IMR-90 (cell line): ENCODE data around the gene SEMG1. TPM values are rescaled to one million over a fixed set of nuclear protein-coding genes. Genes with fewer than 3 reads are reported as not detected.

Source experiments
- ATAC-seq: fragments of 200-7000 bp; cut with Tn5 transposase; 2 replicates; pipeline ENCODE4 v1.9.1; 2020; ENCODE audit warnings: low read depth, mild to moderate bottlenecking, moderate library complexity
- BruUV-seq: library from RNA; stranded (reverse); fragments of 400-500 nt; replicated peaks from 2 replicates; lab custom pipeline; 2021; lab: Mats Ljungman, UMichigan
- CTCF ChIA-PET: fragments of 300-600 bp; formaldehyde crosslinking; extraction: SDS; loops from one replicate; lab custom pipeline; 2021; ENCODE audit warnings: antibody characterized with exemption; lab: Yijun Ruan, JAX
- POLR2A ChIA-PET: fragments of 300-600 bp; sonication (Branson Sonifier 250); formaldehyde crosslinking; loops from one replicate; lab custom pipeline; 2022; ENCODE audit warnings: antibody characterized with exemption; ENCODE audit not compliant: unreplicated experiment; lab: Charles Lee
- DNase-seq: peaks from one replicate; pipeline ENCODE4 v3.0.0; 2013
- H2AFZ ChIP-seq: replicated peaks from 2 replicates; pipeline ENCODE3; 2013; ENCODE audit warnings: low read length, mild to moderate bottlenecking; ENCODE audit not compliant: poor library complexity
- H2AK5ac ChIP-seq: 2 replicates; pipeline ENCODE4 v1.6.1; 2013; ENCODE audit warnings: low read depth, low read length, inconsistent platforms
- H2AK9ac ChIP-seq: replicated peaks from 2 replicates; pipeline ENCODE3; 2013; ENCODE audit warnings: mild to moderate bottlenecking, low read depth, low read length, moderate library complexity; ENCODE audit not compliant: poor library complexity
- H2BK120ac ChIP-seq: 2 replicates; pipeline ENCODE4 v1.6.1; 2013; ENCODE audit warnings: low read depth, low read length, inconsistent platforms
- H2BK15ac ChIP-seq: 3 replicates; pipeline ENCODE4 v1.6.1; 2013; ENCODE audit warnings: low read depth, low read length, inconsistent platforms
- H2BK20ac ChIP-seq: 2 replicates; pipeline ENCODE4 v1.6.1; 2013; ENCODE audit warnings: low read depth, mild to moderate bottlenecking, inconsistent platforms, low read length, moderate library complexity
- H2BK5ac ChIP-seq: 2 replicates; pipeline ENCODE4 v1.6.1; 2013; ENCODE audit warnings: mild to moderate bottlenecking, low read depth, low read length, inconsistent platforms; ENCODE audit not compliant: poor library complexity, severe bottlenecking
- H3K14ac ChIP-seq: replicated peaks from 2 replicates; pipeline ENCODE4 v1.6.1; 2013; ENCODE audit warnings: low read depth, low read length, inconsistent platforms
- H3K18ac ChIP-seq: 2 replicates; pipeline ENCODE4 v1.6.1; 2013; ENCODE audit warnings: low read depth, low read length, control low read depth
- H3K23ac ChIP-seq: 2 replicates; pipeline ENCODE4 v1.6.1; 2013; ENCODE audit warnings: low read depth, low read length, inconsistent platforms
- H3K27ac ChIP-seq: 2 replicates; pipeline ENCODE4 v1.5.1; 2013; ENCODE audit warnings: mild to moderate bottlenecking, control low read depth, low read length; ENCODE audit not compliant: insufficient read depth
- H3K27me3 ChIP-seq: 2 replicates; pipeline ENCODE4 v1.6.1; 2013; ENCODE audit warnings: low read length; ENCODE audit not compliant: control insufficient read depth, insufficient read depth
- H3K36me3 ChIP-seq: 2 replicates; pipeline ENCODE4 v1.6.1; 2013; ENCODE audit warnings: low read length, mixed read lengths; ENCODE audit not compliant: control insufficient read depth, insufficient read depth
- H3K4ac ChIP-seq: 2 replicates; pipeline ENCODE4 v1.6.1; 2013; ENCODE audit warnings: low read depth, low read length, inconsistent platforms
- H3K4me1 ChIP-seq: 2 replicates; pipeline ENCODE4 v1.6.1; 2013; ENCODE audit warnings: low read length, mixed read lengths; ENCODE audit not compliant: control insufficient read depth, insufficient read depth
- H3K4me2 ChIP-seq: 2 replicates; pipeline ENCODE4 v1.6.1; 2013; ENCODE audit warnings: low read depth, mild to moderate bottlenecking, control low read depth, low read length, moderate library complexity
- H3K4me3 ChIP-seq: 2 replicates; pipeline ENCODE4 v1.5.1; 2013; ENCODE audit warnings: low read depth, mild to moderate bottlenecking, control low read depth, low read length, moderate library complexity; ENCODE audit not compliant: insufficient read depth
- H3K56ac ChIP-seq: 2 replicates; pipeline ENCODE4 v1.6.1; 2013; ENCODE audit warnings: low read length, inconsistent platforms; ENCODE audit not compliant: insufficient read depth; ENCODE audit errors: extremely low read depth
- H3K79me1 ChIP-seq, 2 experiments: 2 replicates each; pipeline ENCODE4 v1.6.1; 2013; ENCODE audit warnings: low read length in 2 of 2, inconsistent platforms in 1 of 2, low read depth in 1 of 2
- H3K9ac ChIP-seq: 2 replicates; pipeline ENCODE4 v1.6.1; 2013; ENCODE audit warnings: low read depth, low read length, control low read depth
- H3K9me1 ChIP-seq: 2 replicates; pipeline ENCODE4 v1.6.1; 2013; ENCODE audit warnings: low read length, inconsistent platforms; ENCODE audit not compliant: insufficient read depth
- H3K9me3 ChIP-seq: 2 replicates; pipeline ENCODE4 v1.6.1; 2013; ENCODE audit warnings: low read length; ENCODE audit not compliant: control insufficient read depth, insufficient read depth
- H4K20me1 ChIP-seq: 2 replicates; pipeline ENCODE4 v1.6.1; 2013; ENCODE audit warnings: low read length, inconsistent platforms; ENCODE audit not compliant: insufficient read depth
- H4K5ac ChIP-seq: 2 replicates; pipeline ENCODE4 v1.6.1; 2013; ENCODE audit warnings: mild to moderate bottlenecking, low read depth, low read length, control low read depth
- H4K8ac ChIP-seq, 2 experiments: 2 replicates each; pipeline ENCODE4 v1.6.1; 2013; ENCODE audit warnings: low read depth in 2 of 2, low read length in 2 of 2, control low read depth in 1 of 2, inconsistent platforms in 1 of 2
- H4K91ac ChIP-seq: 2 replicates; pipeline ENCODE4 v1.6.1; 2013; ENCODE audit warnings: low read depth, low read length, inconsistent platforms; ENCODE audit not compliant: insufficient read depth
- BHLHE40 ChIP-seq: fragments of 150-350 bp; IDR thresholded peaks from 2 replicates; pipeline ENCODE4 v1.6.1; 2016; ENCODE audit warnings: mild to moderate bottlenecking, low read depth, low read length
- ELK1 ChIP-seq: fragments of 150-350 bp; IDR thresholded peaks from 2 replicates; pipeline ENCODE4 v1.6.1; 2016; ENCODE audit warnings: low read depth, mild to moderate bottlenecking, low read length, moderate library complexity, borderline replicate concordance
- MAFK ChIP-seq: IDR thresholded peaks from 2 replicates; pipeline ENCODE4 v1.6.1; 2012; ENCODE audit warnings: low read depth, low read length, improper control_type of control experiment
- MAZ ChIP-seq: IDR thresholded peaks from 2 replicates; pipeline ENCODE4 v1.6.1; 2012; ENCODE audit warnings: low read depth, mild to moderate bottlenecking, low read length, improper control_type of control experiment, moderate library complexity, borderline replicate concordance
- POLR2A ChIP-seq: IDR thresholded peaks from 2 replicates; pipeline ENCODE4 v1.6.1; 2012; ENCODE audit warnings: mild to moderate bottlenecking, low read depth, low read length
- RCOR1 ChIP-seq: IDR thresholded peaks from 2 replicates; pipeline ENCODE4 v1.6.1; 2012; ENCODE audit warnings: mild to moderate bottlenecking, low read length, improper control_type of control experiment; ENCODE audit not compliant: insufficient replicate concordance
- WGBS, 2 experiments: methylation state at CpG; one replicate each; pipeline versions ENCODE4 v1.1.5 to v1.1.7; 2013; ENCODE audit warnings: missing lambda C conversion rate in 2 of 2; ENCODE audit not compliant: insufficient read length in 1 of 2; ENCODE audit errors: extremely low coverage in 2 of 2; 5-methylcytosine and 5-hydroxymethylcytosine counted together
- dilution Hi-C: fragments of 300-500 bp; cut with HindIII; formaldehyde crosslinking; loops from one replicate; pipeline ENCODE4 v1.14.3; 2018; ENCODE audit warnings: low sequenced_read_pairs; ENCODE audit not compliant: unreplicated experiment
- in situ Hi-C: fragments of 300-500 bp; cut with MboI; formaldehyde crosslinking; loops from 3 replicates; pipeline ENCODE4 v1.14.3; 2019; ENCODE audit warnings: low sequenced_read_pairs, inconsistent platforms, mixed read lengths
- intact Hi-C: fragments of 100-400 bp; cut with micrococcal nuclease; formaldehyde crosslinking; loops from 2 replicates; pipeline ENCODE4 v1.10.0; 2022
- polyA plus RNA-seq, 3 experiments: library from polyadenylated mRNA; depleted of rRNA; stranded (reverse); fragments of >200 nt; gene quantifications; 2 replicates each; pipeline ENCODE4 v1.2.3, GENCODE V29; 2012; ENCODE audit warnings: low replicate concordance in 1 of 3
- total RNA-seq: library from RNA; depleted of rRNA; stranded (reverse); fragments of >200 nt; gene quantifications from 2 replicates; pipeline ENCODE4 v1.2.3, GENCODE V29; 2012

The SEMG1 gene
- total and polyA plus RNA-seq, 2 of the 4 experiments (the other 2 are of a cell fraction), result not detected

- dilution Hi-C loops (no loop called here), intact Hi-C loops (loop anchor here (10.0 kb wide), 1 partner anchor 494 kb away; the partner anchor contains the start of gene SPINT4), in situ Hi-C loops (no loop called here)
- no TSS peak for BruUV-seq
- H3K14ac ChIP-seq, result no peak overlapping the region
- no peak overlapping the region for H3K23ac ChIP-seq
- H2BK5ac ChIP-seq, result no peak overlapping the region
- H2AK5ac ChIP-seq, result no peak overlapping the region
- ChIA-PET CTCF (no interaction called here), POLR2A (no interaction called here)
- H4K8ac ChIP-seq, result no peak overlapping the region
- TF ChIP-seq RCOR1, result no peak
- TF ChIP-seq POLR2A, result no peak
- no peak for TF ChIP-seq BHLHE40
- TF ChIP-seq MAZ, result no peak
- no peak for TF ChIP-seq MAFK
- no peak for TF ChIP-seq ELK1
- no peaks in the 10 kb centered on the region for H3K9me3 ChIP-seq
- H3K79me1 ChIP-seq, result no peaks in the 10 kb centered on the region
- no peak for ATAC-seq
- H4K20me1 ChIP-seq, result no peaks in the 10 kb centered on the region
- H2BK15ac ChIP-seq, result no peak overlapping the region
- no peak overlapping the region for H3K9ac ChIP-seq
- no peaks in the 10 kb centered on the region for H3K36me3 ChIP-seq
- no peak overlapping the region for H2AFZ ChIP-seq
- H2BK120ac ChIP-seq, result no peak overlapping the region
- H4K91ac ChIP-seq, result no peak overlapping the region
- no peak overlapping the region for H3K56ac ChIP-seq
- no peak for DNase-seq
- no peak overlapping the region for H3K4me2 ChIP-seq
- no peak overlapping the region for H3K18ac ChIP-seq
- no peak overlapping the region for H3K4ac ChIP-seq
- no peak overlapping the region for H2AK9ac ChIP-seq
- no peak overlapping the region for H3K27ac ChIP-seq
- H3K9me1 ChIP-seq, result no peaks in the 10 kb centered on the region
- H3K4me1 ChIP-seq, result no peaks in the 10 kb centered on the region
- 48% methylated on average over 3 of the region's 9 CpGs; no CpG with 5 or more reads in 1 of the 2 experiments for WGBS, 2 experiments
- H4K5ac ChIP-seq, result no peak overlapping the region
- H3K4me3 ChIP-seq, result no peak overlapping the region
- no peak overlapping the region for H2BK20ac ChIP-seq
- peaks cover 4% of the 10 kb centered on the region for H3K27me3 ChIP-seq
These were observed 23.8 kb downstream of the SEMG1 start for GRCh38 chr20:45230631-45231030.
